Esophagus squamous epithelium (tissue), 4 donors: ENCODE results near the gene PTPRD.

Experiments used
- CTCF ChIP-seq, 6 experiments: fragments of 450-650 bp in 4 of 6; fragments of 200-600 bp in 2 of 6; sonication (generic) in 2 of 6; IDR thresholded peaks; one replicate each; pipeline ENCODE4 v1.5.1; 2016 to 2019; ENCODE audit warnings: antibody characterized with exemption in 6 of 6, mild to moderate bottlenecking in 4 of 6, moderate library complexity in 4 of 6
- POLR2A ChIP-seq, 4 donors: fragments of 450-650 bp; IDR thresholded peaks; one replicate each; pipeline ENCODE4 v1.6.1; 2017; ENCODE audit warnings: antibody characterized with exemption in 4 of 4, mild to moderate bottlenecking in 4 of 4, moderate library complexity in 3 of 4

- TF ChIP-seq CTCF (IDR thresholded peaks at IDR 0.05) = no peak
- no peak for TF ChIP-seq POLR2A (IDR thresholded peaks at IDR 0.05)
Observed at GRCh38 chr9:8417341-8417740, 2195.5 kb downstream of the PTPRD start.
